DOHH2 (cell line): Measurements from ENCODE around the gene MED27.

Experiments used
- EZH2phosphoT487 ChIP-seq: fragments of 200-600 bp; sonication (generic); IDR thresholded peaks from 2 replicates; pipeline ENCODE4 v1.6.1; 2017; ENCODE audit warnings: borderline replicate concordance, mild to moderate bottlenecking, antibody characterized with exemption, low read length, moderate library complexity, mixed read lengths
- TF ChIP-seq, protein P1 (sequence below): fragments of 200-600 bp; sonication (generic); IDR thresholded peaks from one replicate; pipeline ENCODE4 v1.5.1; 2014; ENCODE audit warnings: antibody characterized with exemption, mild to moderate bottlenecking, low read depth, low read length; ENCODE audit not compliant: poor library complexity, severe bottlenecking

DNA sequence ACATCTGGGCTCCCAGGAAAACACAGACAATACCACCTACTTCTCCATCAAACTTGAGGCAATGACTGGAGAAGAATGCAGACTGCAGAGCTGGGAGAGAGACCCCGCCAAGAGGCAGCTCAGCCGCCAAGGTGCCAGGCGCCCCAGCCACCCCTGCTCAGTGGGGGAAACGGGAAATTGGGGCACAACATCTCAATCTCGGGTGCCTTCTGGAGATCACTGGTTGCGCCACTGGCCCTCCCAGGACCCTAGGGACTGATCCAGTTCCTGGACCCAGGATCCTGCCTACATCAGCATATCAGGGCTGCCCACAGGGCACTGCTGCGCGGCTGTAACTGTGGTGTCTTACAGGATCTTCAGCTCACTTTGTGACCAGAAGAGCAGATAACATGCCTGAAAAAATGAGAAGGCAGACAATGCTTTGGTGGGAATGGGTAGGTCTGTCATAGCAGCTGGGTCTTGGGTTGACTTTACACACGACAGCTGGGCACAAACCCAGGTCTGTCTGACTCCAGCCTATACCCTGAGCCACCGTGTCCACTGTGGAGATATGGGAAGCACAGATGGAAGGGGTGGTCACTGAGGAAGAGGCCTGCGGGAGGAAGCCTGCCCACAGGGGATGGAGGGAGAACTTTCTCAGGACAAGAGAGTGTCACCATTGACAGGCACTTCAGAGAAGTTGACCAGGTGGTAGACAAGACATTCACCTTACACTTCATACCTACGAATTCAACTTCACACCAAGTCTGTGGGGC is 204.6 kb downstream of the MED27 start:
- TF ChIP-seq, protein P1, sequence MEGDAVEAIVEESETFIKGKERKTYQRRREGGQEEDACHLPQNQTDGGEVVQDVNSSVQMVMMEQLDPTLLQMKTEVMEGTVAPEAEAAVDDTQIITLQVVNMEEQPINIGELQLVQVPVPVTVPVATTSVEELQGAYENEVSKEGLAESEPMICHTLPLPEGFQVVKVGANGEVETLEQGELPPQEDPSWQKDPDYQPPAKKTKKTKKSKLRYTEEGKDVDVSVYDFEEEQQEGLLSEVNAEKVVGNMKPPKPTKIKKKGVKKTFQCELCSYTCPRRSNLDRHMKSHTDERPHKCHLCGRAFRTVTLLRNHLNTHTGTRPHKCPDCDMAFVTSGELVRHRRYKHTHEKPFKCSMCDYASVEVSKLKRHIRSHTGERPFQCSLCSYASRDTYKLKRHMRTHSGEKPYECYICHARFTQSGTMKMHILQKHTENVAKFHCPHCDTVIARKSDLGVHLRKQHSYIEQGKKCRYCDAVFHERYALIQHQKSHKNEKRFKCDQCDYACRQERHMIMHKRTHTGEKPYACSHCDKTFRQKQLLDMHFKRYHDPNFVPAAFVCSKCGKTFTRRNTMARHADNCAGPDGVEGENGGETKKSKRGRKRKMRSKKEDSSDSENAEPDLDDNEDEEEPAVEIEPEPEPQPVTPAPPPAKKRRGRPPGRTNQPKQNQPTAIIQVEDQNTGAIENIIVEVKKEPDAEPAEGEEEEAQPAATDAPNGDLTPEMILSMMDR: no peak
- TF ChIP-seq EZH2phosphoT487: no peak
